Loucy (cell line): ENCODE measurements around the gene KCNQ2.

Experiments used
- H2AFZ ChIP-seq: fragments of 200-600 bp; sonication (generic); 2 replicates; pipeline ENCODE4 v1.6.0; 2016; ENCODE audit warnings: antibody characterized with exemption, mild to moderate bottlenecking, low read length, moderate library complexity
- H3F3A ChIP-seq: fragments of 200-600 bp; 2 replicates; pipeline ENCODE4 v1.6.0; 2016; ENCODE audit warnings: antibody characterized with exemption, low read depth, mild to moderate bottlenecking
- H3K27me3 ChIP-seq: fragments of 200-600 bp; sonication (generic); 2 replicates; pipeline ENCODE4 v1.6.1; 2014; ENCODE audit warnings: low read length, mild to moderate bottlenecking; ENCODE audit not compliant: insufficient read depth, poor library complexity, severe bottlenecking
- H3K36me3 ChIP-seq: fragments of 200-600 bp; sonication (generic); 2 replicates; pipeline ENCODE4 v1.6.1; 2016; ENCODE audit warnings: low read length; ENCODE audit not compliant: insufficient read depth
- H3K4me1 ChIP-seq: fragments of 200-600 bp; sonication (generic); 2 replicates; pipeline ENCODE4 v1.5.1; 2014; ENCODE audit warnings: low read length, mild to moderate bottlenecking; ENCODE audit not compliant: insufficient read depth, poor library complexity, severe bottlenecking
- H3K4me2 ChIP-seq: fragments of 200-600 bp; sonication (generic); 2 replicates; pipeline ENCODE4 v1.6.0; 2014; ENCODE audit warnings: antibody characterized with exemption, low read length, low read depth, mild to moderate bottlenecking; ENCODE audit not compliant: poor library complexity, severe bottlenecking
- H3K4me3 ChIP-seq: fragments of 200-600 bp; sonication (generic); 2 replicates; pipeline ENCODE4 v1.5.1; 2014; ENCODE audit warnings: low read length, mild to moderate bottlenecking, mixed read lengths; ENCODE audit not compliant: poor library complexity, severe bottlenecking
- H3K79me2 ChIP-seq: fragments of 200-600 bp; sonication (generic); 2 replicates; pipeline ENCODE4 v1.6.1; 2014; ENCODE audit warnings: low read length; ENCODE audit not compliant: insufficient read depth
- H3K9ac ChIP-seq: fragments of 200-600 bp; sonication (generic); 2 replicates; pipeline ENCODE4 v1.6.0; 2014; ENCODE audit warnings: mild to moderate bottlenecking, low read depth, low read length, moderate library complexity; ENCODE audit not compliant: poor library complexity, severe bottlenecking
- H3K9me2 ChIP-seq: fragments of 200-600 bp; sonication (generic); replicated peaks from 2 replicates; pipeline ENCODE4 v1.6.1; 2016; ENCODE audit warnings: low read depth, low read length, mixed read lengths
- H3K9me3 ChIP-seq: fragments of 200-600 bp; sonication (generic); 2 replicates; pipeline ENCODE4 v1.6.1; 2014; ENCODE audit warnings: mild to moderate bottlenecking, antibody characterized with exemption, low read length, low read depth; ENCODE audit not compliant: insufficient read depth
- H4K20me1 ChIP-seq: fragments of 200-600 bp; sonication (generic); 2 replicates; pipeline ENCODE4 v1.6.0; 2014; ENCODE audit warnings: antibody characterized with exemption, low read length, mild to moderate bottlenecking; ENCODE audit not compliant: insufficient read depth, poor library complexity, severe bottlenecking
- CTCF ChIP-seq: fragments of 200-600 bp; sonication (generic); conservative IDR thresholded peaks from 2 replicates; pipeline ENCODE4 v1.5.1; 2014; ENCODE audit warnings: mild to moderate bottlenecking, antibody characterized with exemption, low read length
- EZH2phosphoT487 ChIP-seq: fragments of 200-600 bp; IDR thresholded peaks from 2 replicates; pipeline ENCODE4 v1.6.1; 2018; ENCODE audit warnings: antibody characterized with exemption, mild to moderate bottlenecking, moderate library complexity, borderline replicate concordance

Gene KCNQ2

GRCh38 chr20:63433351-63433750 is 39.1 kb downstream of the KCNQ2 start:
- Histone ChIP-seq H3K27me3 (no peaks in the 10 kb centered on the region), H3K9me2 (no peaks in the 10 kb centered on the region), H3K4me1 (peaks cover 7% of the 10 kb centered on the region), H3K4me2 (no peak overlapping the region), H4K20me1 (no peaks in the 10 kb centered on the region), H2AFZ (no peak overlapping the region), H3K4me3 (no peak overlapping the region), H3F3A (no peaks in the 10 kb centered on the region), H3K9ac (no peak overlapping the region), H3K79me2 (no peaks in the 10 kb centered on the region), H3K36me3 (no peaks in the 10 kb centered on the region), H3K9me3 (no peaks in the 10 kb centered on the region)
- TF ChIP-seq EZH2phosphoT487 (no peak), CTCF (no peak)

GRCh38 chr20:63432577-63433325 is 39.7 kb downstream of the KCNQ2 start:
- no peaks in the 10 kb centered on the region for H3K27me3 ChIP-seq
- no peak overlapping the region for H3K9ac ChIP-seq
- H3K79me2 ChIP-seq = no peaks in the 10 kb centered on the region
- no peaks in the 10 kb centered on the region for H3K9me3 ChIP-seq
- peaks cover 7% of the 10 kb centered on the region for H3K4me1 ChIP-seq
- H3K36me3 ChIP-seq = no peaks in the 10 kb centered on the region
- H3F3A ChIP-seq = no peaks in the 10 kb centered on the region
- no peak overlapping the region for H3K4me2 ChIP-seq
- no peaks in the 10 kb centered on the region for H3K9me2 ChIP-seq
- H3K4me3 ChIP-seq = no peak overlapping the region
- no peak for TF ChIP-seq EZH2phosphoT487
- TF ChIP-seq CTCF = no peak
- no peaks in the 10 kb centered on the region for H4K20me1 ChIP-seq
- H2AFZ ChIP-seq = no peak overlapping the region

GRCh38 chr20:63431944-63432343 is 40.5 kb downstream of the KCNQ2 start:
- H4K20me1 ChIP-seq = no peaks in the 10 kb centered on the region
- no peaks in the 10 kb centered on the region for H3K9me3 ChIP-seq
- H3K27me3 ChIP-seq = no peaks in the 10 kb centered on the region
- no peaks in the 10 kb centered on the region for H3K9me2 ChIP-seq
- no peak overlapping the region for H2AFZ ChIP-seq
- no peaks in the 10 kb centered on the region for H3K36me3 ChIP-seq
- H3K4me3 ChIP-seq = no peak overlapping the region
- H3K79me2 ChIP-seq = no peaks in the 10 kb centered on the region
- no peak overlapping the region for H3K9ac ChIP-seq
- no peak overlapping the region for H3K4me2 ChIP-seq
- TF ChIP-seq EZH2phosphoT487 (no peak), CTCF (no peak)
- H3F3A ChIP-seq = no peaks in the 10 kb centered on the region
- peaks cover under 1% of the 10 kb centered on the region for H3K4me1 ChIP-seq
